HepG2 (cell line): ENCODE data around the gene TAF1C. TPM values are rescaled to one million over a fixed set of nuclear protein-coding genes. Genes with fewer than 3 reads are reported as not detected.

Experiments used
- ATAC-seq: fragments of 200-7000 bp; cut with Tn5 transposase; 3 replicates; pipeline ENCODE4 v1.9.1; 2020; ENCODE audit warnings: mild to moderate bottlenecking, moderate library complexity
- BruUV-seq: library from RNA; stranded (reverse); fragments of 400-500 nt; replicated peaks from 2 replicates; lab custom pipeline; 2021; lab: Mats Ljungman, UMichigan
- CTCF ChIA-PET: fragments of 300-600 bp; formaldehyde crosslinking; extraction: SDS; loops from one replicate; lab custom pipeline; 2021; ENCODE audit warnings: low total read pairs, inconsistent platforms, low intra/inter-chr PET ratio; lab: Yijun Ruan, JAX
- POLR2A ChIA-PET: fragments of 350-600 bp; sonication (Branson Sonifier 250); formaldehyde crosslinking; loops from one replicate; lab custom pipeline; 2020; ENCODE audit warnings: antibody characterized with exemption, inconsistent platforms; lab: Yijun Ruan, JAX
- DNase-seq: peaks from one replicate; pipeline ENCODE4 v3.0.0-alpha.2; 2015; ENCODE audit warnings: low spot score
- FAIRE-seq: peaks from 3 replicates; lab custom pipeline; 2011; peaks lifted over from hg19 to GRCh38; lab: Jason Lieb, UNC
- H2AFZ ChIP-seq: one replicate; pipeline ENCODE4 v1.6.1; 2011; ENCODE audit warnings: low read length, inconsistent platforms
- H3K27ac ChIP-seq: fragments of 300-600 bp; 3 replicates; pipeline ENCODE4 v1.8.0; 2011; ENCODE audit warnings: mixed run types, mild to moderate bottlenecking, mixed read lengths, low read length, inconsistent platforms; ENCODE audit not compliant: insufficient read depth; ENCODE audit errors: extremely low read length
- H3K27me3 ChIP-seq, 2 experiments: fragments of 200-600 bp in 1 of 2; 2 replicates in 1 of 2; 3 replicates in 1 of 2; pipeline versions ENCODE4 v1.6.0 to v1.8.0; 2011; ENCODE audit warnings: low read length in 2 of 2, mild to moderate bottlenecking in 2 of 2, moderate library complexity in 2 of 2, inconsistent platforms in 1 of 2; ENCODE audit not compliant: insufficient read depth in 2 of 2, control insufficient read depth in 1 of 2
- H3K36me3 ChIP-seq, 2 experiments: fragments of 200-600 bp in 1 of 2; replicated peaks in 1 of 2; 2 replicates in 1 of 2; 3 replicates in 1 of 2; pipeline versions ENCODE4 v1.5.1 to v1.8.0; 2011; ENCODE audit warnings: low read length in 2 of 2, inconsistent platforms in 1 of 2; ENCODE audit not compliant: insufficient read depth in 2 of 2, control insufficient read depth in 1 of 2
- H3K4me1 ChIP-seq: 2 replicates; pipeline ENCODE4 v1.5.1; 2012; ENCODE audit warnings: low read length, inconsistent platforms; ENCODE audit not compliant: insufficient read depth
- H3K4me2 ChIP-seq: 2 replicates; pipeline ENCODE4 v1.6.0; 2011; ENCODE audit warnings: low read depth, low read length, inconsistent platforms
- H3K4me3 ChIP-seq, 3 experiments: fragments of 200-600 bp in 1 of 3; sonication (generic), shearing (Covaris generic) in 1 of 3; replicated peaks in 1 of 3; 2 replicates each; pipeline ENCODE4 v1.5.1; 2011 to 2016; ENCODE audit warnings: low read length in 3 of 3, inconsistent platforms in 2 of 3, low read depth in 2 of 3, mild to moderate bottlenecking in 2 of 3, control low read depth in 1 of 3, mixed read lengths in 1 of 3; ENCODE audit not compliant: insufficient read depth in 1 of 3
- H3K79me2 ChIP-seq: one replicate; pipeline ENCODE4 v1.6.1; 2011; ENCODE audit warnings: low read length, inconsistent platforms; ENCODE audit not compliant: insufficient read depth
- H3K9ac ChIP-seq: 2 replicates; pipeline ENCODE4 v1.6.0; 2011; ENCODE audit warnings: mild to moderate bottlenecking, low read depth, low read length, inconsistent platforms; ENCODE audit not compliant: insufficient read depth
- H3K9me3 ChIP-seq: 2 replicates; pipeline ENCODE4 v1.5.1; 2012; ENCODE audit warnings: mild to moderate bottlenecking, low read length
- H4K20me1 ChIP-seq: 2 replicates; pipeline ENCODE4 v1.6.0; 2011; ENCODE audit warnings: inconsistent platforms, mild to moderate bottlenecking, low read length, moderate library complexity; ENCODE audit not compliant: insufficient read depth
- HOXA5 ChIP-seq: sonication (generic); formaldehyde crosslinking; IDR thresholded peaks from 2 replicates; pipeline ENCODE4 v1.4.0; 2020; ENCODE audit warnings: missing genetic modification reagents
- SCMH1 ChIP-seq: sonication (generic); formaldehyde crosslinking; IDR thresholded peaks from 2 replicates; pipeline ENCODE4 v1.9.0; 2021; ENCODE audit warnings: missing genetic modification reagents, mild to moderate bottlenecking, borderline replicate concordance
- WGBS: methylation state at CpG from one replicate; pipeline ENCODE4 v1.1.6; 2017; ENCODE audit warnings: low lambda C conversion rate; 5-methylcytosine and 5-hydroxymethylcytosine counted together
- in situ Hi-C: cut with HindIII; loops from 2 replicates; pipeline ENCODE4 v1.10.0; 2017; ENCODE audit warnings: low pct_unique_long_range_greater_than_20kb; ENCODE audit not compliant: extremely low pct_ligation_motif_present
- intact Hi-C: fragments of 100-400 bp; cut with micrococcal nuclease; formaldehyde crosslinking; loops from one replicate; pipeline ENCODE4 v1.10.0; 2022; ENCODE audit not compliant: unreplicated experiment
- polyA plus RNA-seq, 8 experiments: library from polyadenylated mRNA; depleted of rRNA in 3 of 8; stranded (reverse) in 7 of 8; unstranded in 1 of 8; fragments of >200 nt; fragmentation: Illumina TruSeq in 4 of 8; extraction: Trizol in 4 of 8; gene quantifications; 2 replicates each; pipeline versions ENCODE4 v1.2.1 to v1.2.3, GENCODE V29; 2011 to 2016; ENCODE audit warnings: low read depth in 4 of 8, missing spikeins in 1 of 8, mixed read lengths in 1 of 8; ENCODE audit not compliant: insufficient read depth in 1 of 8
- total RNA-seq, 5 experiments: library from RNA; depleted of rRNA; stranded (reverse); fragments of >200 nt; fragmentation: Illumina TruSeq; extraction: Trizol; gene quantifications; 2 replicates each; pipeline ENCODE4 v1.2.3, GENCODE V29; 2016; ENCODE audit warnings: low read depth in 1 of 5
- TF ChIP-seq, protein P1 (sequence below), 2 experiments: sonication (generic) in 1 of 2; formaldehyde crosslinking in 1 of 2; IDR thresholded peaks; 2 replicates each; pipeline versions ENCODE4 v1.6.1 to v1.9.0; 2014 to 2022; ENCODE audit warnings: antibody characterized with exemption in 1 of 2, borderline replicate concordance in 1 of 2, inconsistent platforms in 1 of 2, low read depth in 1 of 2, missing genetic modification reagents in 1 of 2

Gene TAF1C
- total and polyA plus RNA-seq, 2 of the 13 experiments (the other 11 are each of a cell fraction or from before 2014, with no cell fraction given), result 15.6 to 20.8 TPM

DNA sequence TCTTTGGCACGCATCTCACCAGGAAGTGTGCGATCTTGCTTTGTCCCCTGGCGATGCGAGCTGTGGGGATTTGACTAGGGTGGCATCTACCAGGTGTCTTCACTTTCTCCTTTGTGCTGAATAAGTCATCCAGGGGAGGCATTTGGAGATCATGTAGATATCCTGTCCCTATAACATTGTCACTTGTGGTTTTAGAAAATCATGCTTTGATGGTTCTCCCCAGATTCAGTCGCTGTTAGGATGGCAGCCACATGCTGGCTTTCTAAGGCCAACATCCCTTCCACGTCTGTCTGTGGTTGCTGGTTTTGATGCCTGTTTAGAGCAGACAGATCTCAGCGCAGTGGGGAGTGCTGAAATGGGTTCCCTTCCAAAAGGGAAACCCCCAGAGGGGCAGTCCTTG is 6.6 kb upstream of the TAF1C start:
- intact Hi-C loops, result no loop called here
- no peak overlapping the region for H3K27ac ChIP-seq
- no peaks in the 10 kb centered on the region for H3K4me1 ChIP-seq
- no peak for FAIRE-seq
- BruUV-seq, result no TSS peak
- H3K36me3 ChIP-seq, result no peaks in the 10 kb centered on the region
- POLR2A ChIA-PET, result no interaction called here
- no peaks in the 10 kb centered on the region for H3K79me2 ChIP-seq
- no peak for DNase-seq
- no peak overlapping the region for H3K4me2 ChIP-seq
- 50% methylated on average over 7 of the region's 7 CpGs for WGBS
- no peak for ATAC-seq
- no peaks in the 10 kb centered on the region for H3K9me3 ChIP-seq
- CTCF ChIA-PET, result no interaction called here
- TF ChIP-seq, protein P1, sequence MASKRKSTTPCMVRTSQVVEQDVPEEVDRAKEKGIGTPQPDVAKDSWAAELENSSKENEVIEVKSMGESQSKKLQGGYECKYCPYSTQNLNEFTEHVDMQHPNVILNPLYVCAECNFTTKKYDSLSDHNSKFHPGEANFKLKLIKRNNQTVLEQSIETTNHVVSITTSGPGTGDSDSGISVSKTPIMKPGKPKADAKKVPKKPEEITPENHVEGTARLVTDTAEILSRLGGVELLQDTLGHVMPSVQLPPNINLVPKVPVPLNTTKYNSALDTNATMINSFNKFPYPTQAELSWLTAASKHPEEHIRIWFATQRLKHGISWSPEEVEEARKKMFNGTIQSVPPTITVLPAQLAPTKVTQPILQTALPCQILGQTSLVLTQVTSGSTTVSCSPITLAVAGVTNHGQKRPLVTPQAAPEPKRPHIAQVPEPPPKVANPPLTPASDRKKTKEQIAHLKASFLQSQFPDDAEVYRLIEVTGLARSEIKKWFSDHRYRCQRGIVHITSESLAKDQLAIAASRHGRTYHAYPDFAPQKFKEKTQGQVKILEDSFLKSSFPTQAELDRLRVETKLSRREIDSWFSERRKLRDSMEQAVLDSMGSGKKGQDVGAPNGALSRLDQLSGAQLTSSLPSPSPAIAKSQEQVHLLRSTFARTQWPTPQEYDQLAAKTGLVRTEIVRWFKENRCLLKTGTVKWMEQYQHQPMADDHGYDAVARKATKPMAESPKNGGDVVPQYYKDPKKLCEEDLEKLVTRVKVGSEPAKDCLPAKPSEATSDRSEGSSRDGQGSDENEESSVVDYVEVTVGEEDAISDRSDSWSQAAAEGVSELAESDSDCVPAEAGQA (IDR thresholded peaks at IDR 0.05; ENCODE audit: low read depth), result no peak
- TF ChIP-seq, protein P1 (CRISPR knock-in tag; IDR thresholded peaks at IDR 0.05; ENCODE audit: borderline replicate concordance), result no peak
- TF ChIP-seq SCMH1 (CRISPR knock-in tag), result no peak
- TF ChIP-seq HOXA5 (CRISPR knock-in tag), result no peak
- H3K4me3 ChIP-seq, result no peak overlapping the region
- H3K27me3 ChIP-seq, result peaks cover 22 to 58% of the 10 kb centered on the region in 2 experiments; a peak in 3 of 5 replicates
- H4K20me1 ChIP-seq, result no peaks in the 10 kb centered on the region
- H3K9ac ChIP-seq, result no peak overlapping the region
- in situ Hi-C loops, result loop anchor here (25.0 kb wide), 1 partner anchor 231 kb away; the partner anchor contains the start of genes NECAB2 and OSGIN1
- H2AFZ ChIP-seq, result no peak overlapping the region
